Fibroblast of lung (primary cell): Measurements from ENCODE around the gene NTRK2. TPM values are rescaled to one million over a fixed set of nuclear protein-coding genes. Genes with fewer than 3 reads are reported as not detected.

Experiments used
- DNase-seq, 2 donors: peaks; one replicate each; pipeline versions ENCODE4 v3.0.0 to v3.0.0-alpha.2; 2010; ENCODE audit warnings: low read depth in 2 of 2
- H2AFZ ChIP-seq: 2 replicates; pipeline ENCODE4 v1.5.1; 2012; ENCODE audit warnings: low read length, control low read depth, inconsistent platforms
- H3K27ac ChIP-seq: 2 replicates; pipeline ENCODE4 v1.5.1; 2011; ENCODE audit warnings: low read length, control low read depth; ENCODE audit not compliant: insufficient read depth
- H3K27me3 ChIP-seq: 2 replicates; pipeline ENCODE4 v1.5.1; 2011; ENCODE audit warnings: mild to moderate bottlenecking, low read length; ENCODE audit not compliant: control insufficient read depth, insufficient read depth
- H3K36me3 ChIP-seq: 2 replicates; pipeline ENCODE4 v1.5.1; 2011; ENCODE audit warnings: low read length; ENCODE audit not compliant: control insufficient read depth, insufficient read depth
- H3K4me1 ChIP-seq: 2 replicates; pipeline ENCODE4 v1.5.1; 2011; ENCODE audit warnings: low read length; ENCODE audit not compliant: control insufficient read depth, insufficient read depth; ENCODE audit errors: extremely low read depth
- H3K4me2 ChIP-seq: 2 replicates; pipeline ENCODE4 v1.5.1; 2011; ENCODE audit warnings: low read length, control low read depth; ENCODE audit not compliant: insufficient read depth; ENCODE audit errors: extremely low read depth
- H3K4me3 ChIP-seq, 4 experiments: fragments of 200-600 bp in 1 of 4; sonication (generic) in 1 of 4; replicated peaks in 1 of 4; 2 replicates each; pipeline ENCODE4 v1.5.1; 2011 to 2016; ENCODE audit warnings: low read length in 4 of 4, low read depth in 3 of 4, mild to moderate bottlenecking in 3 of 4, control low read depth in 2 of 4, inconsistent platforms in 1 of 4, mixed read lengths in 1 of 4; ENCODE audit not compliant: insufficient read depth in 1 of 4; ENCODE audit errors: control extremely low read depth in 1 of 4
- H3K79me2 ChIP-seq: 2 replicates; pipeline ENCODE4 v1.5.1; 2012; ENCODE audit warnings: mild to moderate bottlenecking, low read length, inconsistent platforms; ENCODE audit not compliant: control insufficient read depth, insufficient read depth
- H3K9ac ChIP-seq: 2 replicates; pipeline ENCODE4 v1.5.1; 2011; ENCODE audit warnings: mild to moderate bottlenecking, low read length, control low read depth; ENCODE audit not compliant: insufficient read depth
- H3K9me3 ChIP-seq: 2 replicates; pipeline ENCODE4 v1.5.1; 2012; ENCODE audit warnings: low read depth, low read length; ENCODE audit not compliant: control insufficient read depth, insufficient read depth
- H4K20me1 ChIP-seq: 2 replicates; pipeline ENCODE4 v1.5.1; 2011; ENCODE audit warnings: low read length; ENCODE audit not compliant: control insufficient read depth, insufficient read depth; ENCODE audit errors: extremely low read depth
- EZH2 ChIP-seq: IDR thresholded peaks from 2 replicates; pipeline ENCODE4 v1.5.1; 2012; ENCODE audit warnings: low read length, control low read depth, mild to moderate bottlenecking; ENCODE audit errors: missing control alignments
- polyA plus RNA-seq, 2 donors: library from polyadenylated mRNA; depleted of rRNA in 1 of 2; stranded (reverse) in 1 of 2; unstranded in 1 of 2; fragments of >200 nt; gene quantifications; 2 replicates each; pipeline ENCODE4 v1.2.1, GENCODE V29; 2011 to 2012; ENCODE audit warnings: missing spikeins in 1 of 2
- total RNA-seq: library from RNA; depleted of rRNA; stranded (reverse); fragments of >200 nt; gene quantifications from 2 replicates; pipeline ENCODE4 v1.2.1, GENCODE V29; 2014
- TF ChIP-seq, protein P1 (sequence below), 2 donors: IDR thresholded peaks in 1 of 2; conservative IDR thresholded peaks in 1 of 2; 1 replicate in 1 of 2; 2 replicates in 1 of 2; pipeline ENCODE4 v1.5.1; 2011 to 2012; ENCODE audit warnings: low read length in 2 of 2, control low read depth in 1 of 2, inconsistent platforms in 1 of 2, low read depth in 1 of 2, mild to moderate bottlenecking in 1 of 2

Gene NTRK2
- total and polyA plus RNA-seq, 2 donors (not counting 1 experiment from before 2014, with no cell fraction given): 0.66 to 1.1 TPM

DNA sequence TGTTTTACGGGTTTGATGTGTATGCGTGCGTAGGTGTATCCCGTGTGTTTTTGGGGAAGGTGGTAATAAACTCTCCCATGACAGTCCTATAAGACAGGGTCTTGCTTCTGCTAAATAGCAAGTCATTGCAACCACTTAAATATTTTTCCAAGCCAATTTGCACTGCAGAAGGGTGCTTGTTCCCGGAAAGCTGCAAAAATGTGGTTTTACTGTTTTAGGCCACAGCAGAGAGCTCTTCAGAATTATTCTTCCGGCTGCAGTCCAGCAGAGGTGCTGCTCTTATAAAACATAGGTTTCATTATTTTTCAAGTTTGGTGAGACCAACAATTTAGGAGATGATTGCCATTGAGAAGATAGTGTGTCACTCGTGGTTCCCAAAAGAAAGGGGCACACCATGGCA, 192.8 kb downstream of the NTRK2 start:
- DNase-seq: no peak
- TF ChIP-seq, protein P1, sequence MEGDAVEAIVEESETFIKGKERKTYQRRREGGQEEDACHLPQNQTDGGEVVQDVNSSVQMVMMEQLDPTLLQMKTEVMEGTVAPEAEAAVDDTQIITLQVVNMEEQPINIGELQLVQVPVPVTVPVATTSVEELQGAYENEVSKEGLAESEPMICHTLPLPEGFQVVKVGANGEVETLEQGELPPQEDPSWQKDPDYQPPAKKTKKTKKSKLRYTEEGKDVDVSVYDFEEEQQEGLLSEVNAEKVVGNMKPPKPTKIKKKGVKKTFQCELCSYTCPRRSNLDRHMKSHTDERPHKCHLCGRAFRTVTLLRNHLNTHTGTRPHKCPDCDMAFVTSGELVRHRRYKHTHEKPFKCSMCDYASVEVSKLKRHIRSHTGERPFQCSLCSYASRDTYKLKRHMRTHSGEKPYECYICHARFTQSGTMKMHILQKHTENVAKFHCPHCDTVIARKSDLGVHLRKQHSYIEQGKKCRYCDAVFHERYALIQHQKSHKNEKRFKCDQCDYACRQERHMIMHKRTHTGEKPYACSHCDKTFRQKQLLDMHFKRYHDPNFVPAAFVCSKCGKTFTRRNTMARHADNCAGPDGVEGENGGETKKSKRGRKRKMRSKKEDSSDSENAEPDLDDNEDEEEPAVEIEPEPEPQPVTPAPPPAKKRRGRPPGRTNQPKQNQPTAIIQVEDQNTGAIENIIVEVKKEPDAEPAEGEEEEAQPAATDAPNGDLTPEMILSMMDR (conservative IDR thresholded peaks at IDR 0.05 in 1 of 2, IDR thresholded peaks at IDR 0.05 in 1 of 2; ENCODE audit: low read depth in 1 of 2, low read length in 2 of 2): no peak
- TF ChIP-seq EZH2: no peak
- Histone ChIP-seq H2AFZ (no peak overlapping the region), H3K9me3 (no peaks in the 10 kb centered on the region), H4K20me1 (no peaks in the 10 kb centered on the region), H3K9ac (no peak overlapping the region), H3K4me3 (no peak overlapping the region), H3K36me3 (no peaks in the 10 kb centered on the region), H3K27me3 (no peaks in the 10 kb centered on the region), H3K27ac (no peak overlapping the region), H3K79me2 (no peaks in the 10 kb centered on the region), H3K4me1 (no peaks in the 10 kb centered on the region), H3K4me2 (no peak overlapping the region)

- Histone ChIP-seq H3K27me3 (no peaks in the 10 kb centered on the region), H2AFZ (no peak overlapping the region), H3K4me2 (no peak overlapping the region), H3K27ac (no peak overlapping the region), H3K79me2 (no peaks in the 10 kb centered on the region), H3K9me3 (no peaks in the 10 kb centered on the region), H4K20me1 (no peaks in the 10 kb centered on the region), H3K9ac (no peak overlapping the region), H3K4me3 (no peak overlapping the region), H3K36me3 (no peaks in the 10 kb centered on the region), H3K4me1 (no peaks in the 10 kb centered on the region)
- TF ChIP-seq EZH2: no peak
- TF ChIP-seq, protein P1 (conservative IDR thresholded peaks at IDR 0.05 in 1 of 2, IDR thresholded peaks at IDR 0.05 in 1 of 2; ENCODE audit: low read depth in 1 of 2, low read length in 2 of 2): no peak
- DNase-seq: peak; percentile 4 to 70
Observed at GRCh38 chr9:84862810-84863287, 193.3 kb downstream of the NTRK2 start.

GRCh38 chr9:84863372-84863771, 193.8 kb downstream of the NTRK2 start:
- no peak for TF ChIP-seq EZH2
- TF ChIP-seq, protein P1 (conservative IDR thresholded peaks at IDR 0.05 in 1 of 2, IDR thresholded peaks at IDR 0.05 in 1 of 2; ENCODE audit: low read depth in 1 of 2, low read length in 2 of 2): no peak
- no peak overlapping the region for H3K4me3 ChIP-seq
- no peaks in the 10 kb centered on the region for H4K20me1 ChIP-seq
- no peaks in the 10 kb centered on the region for H3K4me1 ChIP-seq
- H3K36me3 ChIP-seq: no peaks in the 10 kb centered on the region
- H3K9me3 ChIP-seq: no peaks in the 10 kb centered on the region
- DNase-seq: no peak
- no peak overlapping the region for H2AFZ ChIP-seq
- no peak overlapping the region for H3K4me2 ChIP-seq
- H3K9ac ChIP-seq: no peak overlapping the region
- H3K79me2 ChIP-seq: no peaks in the 10 kb centered on the region
- H3K27ac ChIP-seq: no peak overlapping the region
- H3K27me3 ChIP-seq: no peaks in the 10 kb centered on the region
